Memory B cell (primary cell): ENCODE measurements around the gene RAPGEF1.

Source experiments
- ATAC-seq: fragments of 150-1000 bp; cut with Tn5 transposase; 2 replicates; pipeline ENCODE4 v1.10.0; 2021; ENCODE audit warnings: low read depth, mild to moderate bottlenecking, moderate library complexity
- DNase-seq, 2 donors: peaks; one replicate each; pipeline ENCODE4 v3.0.0; 2022; ENCODE audit warnings: low spot score in 2 of 2
- H3K27ac Mint-ChIP-seq: one replicate; pipeline ENCODE4 v1.8.0; 2022; ENCODE audit warnings: mild to moderate bottlenecking, moderate library complexity, mixed read lengths
- H3K27me3 Mint-ChIP-seq: one replicate; pipeline ENCODE4 v1.8.0; 2022; ENCODE audit warnings: mixed read lengths
- H3K36me3 Mint-ChIP-seq: one replicate; pipeline ENCODE4 v1.8.0; 2022; ENCODE audit warnings: mild to moderate bottlenecking, mixed read lengths
- H3K4me1 Mint-ChIP-seq: one replicate; pipeline ENCODE4 v1.8.0; 2022; ENCODE audit warnings: mixed read lengths
- H3K4me3 Mint-ChIP-seq: one replicate; pipeline ENCODE4 v1.8.0; 2022; ENCODE audit warnings: mild to moderate bottlenecking, moderate library complexity, mixed read lengths
- H3K9me3 Mint-ChIP-seq: one replicate; pipeline ENCODE4 v1.8.0; 2022; ENCODE audit warnings: mixed read lengths

The RAPGEF1 gene

GRCh38 chr9:131580358-131580757 lies 159.5 kb downstream of the RAPGEF1 start:
- ATAC-seq = no peak
- peaks cover 25% of the 10 kb centered on the region for H3K36me3 Mint-ChIP-seq

GRCh38 chr9:131579789-131580211 lies 160.1 kb downstream of the RAPGEF1 start:
- Mint-ChIP-seq H3K9me3 (no peaks in the 10 kb centered on the region), H3K27me3 (no peaks in the 10 kb centered on the region), H3K4me1 (peaks cover 9% of the 10 kb centered on the region), H3K4me3 (no peak overlapping the region), H3K36me3 (peaks cover 25% of the 10 kb centered on the region), H3K27ac (peak overlapping the region; percentile 91)
- DNase-seq (no peak), ATAC-seq (no peak)

More at GRCh38 chr9:131580358-131580757, 159.5 kb downstream of the RAPGEF1 start:
- Mint-ChIP-seq H3K27me3 (no peaks in the 10 kb centered on the region), H3K9me3 (no peaks in the 10 kb centered on the region), H3K27ac (no peak overlapping the region), H3K4me3 (no peak overlapping the region), H3K4me1 (peaks cover 11% of the 10 kb centered on the region)
- no peak for DNase-seq

DNA sequence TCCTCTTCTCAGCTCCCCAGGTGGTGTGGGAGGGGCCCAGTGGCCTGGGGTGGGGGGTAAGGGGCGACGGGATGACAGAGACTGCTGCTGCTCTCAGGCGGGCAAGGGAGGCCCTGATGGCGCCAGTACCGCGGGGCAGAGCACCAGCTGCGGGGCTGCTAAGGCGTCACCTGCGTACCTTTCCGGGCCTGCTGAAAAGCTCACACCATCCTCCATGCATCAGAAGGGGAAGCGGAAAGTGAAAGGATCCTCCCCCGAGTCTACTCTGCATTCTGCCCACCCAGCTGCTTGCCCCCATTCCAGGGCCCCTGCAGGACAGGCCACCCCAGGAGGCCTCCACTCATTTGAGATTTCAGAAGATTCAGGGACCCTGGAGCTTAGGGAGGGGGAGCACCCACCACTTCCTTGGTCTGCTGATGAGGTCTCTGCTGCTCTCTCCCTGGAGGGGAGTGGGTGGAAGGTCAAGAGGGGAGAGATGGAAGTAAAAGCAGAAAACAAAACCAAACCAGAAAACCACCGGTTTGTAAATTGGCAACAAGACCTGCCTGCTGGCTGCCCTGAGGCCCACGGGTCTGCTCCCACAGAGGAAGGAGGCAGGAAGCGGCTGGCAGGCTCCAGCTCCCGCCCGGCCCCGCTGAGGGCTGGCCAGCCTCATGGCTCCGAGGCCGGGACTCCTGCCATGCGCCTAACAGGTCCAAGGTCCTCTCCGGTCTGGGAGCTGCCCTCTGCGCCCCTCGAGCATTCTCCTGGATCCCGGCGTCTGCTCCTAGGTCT lies 161.0 kb downstream of the RAPGEF1 start:
- ATAC-seq (peak; percentile 95), DNase-seq (peak; percentile 58 to 67)
- no peaks in the 10 kb centered on the region for H3K27me3 Mint-ChIP-seq
- H3K4me1 Mint-ChIP-seq = peaks cover 9% of the 10 kb centered on the region
- no peaks in the 10 kb centered on the region for H3K9me3 Mint-ChIP-seq
- peak overlapping the region; percentile 41 for H3K4me3 Mint-ChIP-seq
- peak overlapping the region; percentile 91 for H3K27ac Mint-ChIP-seq
- H3K36me3 Mint-ChIP-seq = peaks cover 25% of the 10 kb centered on the region

DNA sequence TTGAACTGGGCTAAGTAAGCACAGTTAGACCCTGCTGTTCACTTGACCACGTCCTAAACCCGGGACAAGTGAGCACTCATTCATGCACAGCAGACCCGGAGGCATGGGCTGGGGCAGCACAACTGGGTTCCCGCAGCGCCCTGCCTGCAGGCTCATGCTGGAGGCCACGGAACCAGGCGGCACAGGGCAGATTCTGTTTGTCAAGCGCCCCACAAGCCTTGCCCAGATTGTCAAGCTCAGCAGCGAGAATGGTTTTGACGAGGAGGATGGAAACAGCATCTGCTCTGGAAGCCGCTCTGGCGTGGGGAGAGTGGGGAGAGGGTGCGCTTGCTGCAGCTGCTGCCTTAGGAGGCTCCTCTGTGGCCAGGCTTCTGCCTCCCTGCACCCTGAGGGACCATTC lies 161.9 kb downstream of the RAPGEF1 start:
- Mint-ChIP-seq H3K27ac (peak overlapping the region; percentile 91), H3K4me1 (peaks cover 9% of the 10 kb centered on the region), H3K9me3 (no peaks in the 10 kb centered on the region), H3K4me3 (no peak overlapping the region), H3K27me3 (no peaks in the 10 kb centered on the region), H3K36me3 (peaks cover 19% of the 10 kb centered on the region)
- ATAC-seq (no peak), DNase-seq (no peak)

GRCh38 chr9:131577005-131578000 lies 162.6 kb downstream of the RAPGEF1 start:
- H3K4me3 Mint-ChIP-seq = no peak overlapping the region
- H3K27me3 Mint-ChIP-seq = no peaks in the 10 kb centered on the region
- H3K9me3 Mint-ChIP-seq = no peaks in the 10 kb centered on the region
- DNase-seq (no peak), ATAC-seq (no peak)
- peaks cover 9% of the 10 kb centered on the region for H3K4me1 Mint-ChIP-seq
- peak overlapping the region; percentile 91 for H3K27ac Mint-ChIP-seq
- H3K36me3 Mint-ChIP-seq = peaks cover 19% of the 10 kb centered on the region

GRCh38 chr9:131575946-131576853 lies 163.7 kb downstream of the RAPGEF1 start:
- peaks cover 21% of the 10 kb centered on the region for H3K36me3 Mint-ChIP-seq
- peak overlapping the region; percentile 48 for H3K27ac Mint-ChIP-seq
- H3K9me3 Mint-ChIP-seq = no peaks in the 10 kb centered on the region
- H3K4me1 Mint-ChIP-seq = peaks cover 9% of the 10 kb centered on the region
- DNase-seq (no peak), ATAC-seq (no peak)
- no peak overlapping the region for H3K4me3 Mint-ChIP-seq
- no peaks in the 10 kb centered on the region for H3K27me3 Mint-ChIP-seq

DNA sequence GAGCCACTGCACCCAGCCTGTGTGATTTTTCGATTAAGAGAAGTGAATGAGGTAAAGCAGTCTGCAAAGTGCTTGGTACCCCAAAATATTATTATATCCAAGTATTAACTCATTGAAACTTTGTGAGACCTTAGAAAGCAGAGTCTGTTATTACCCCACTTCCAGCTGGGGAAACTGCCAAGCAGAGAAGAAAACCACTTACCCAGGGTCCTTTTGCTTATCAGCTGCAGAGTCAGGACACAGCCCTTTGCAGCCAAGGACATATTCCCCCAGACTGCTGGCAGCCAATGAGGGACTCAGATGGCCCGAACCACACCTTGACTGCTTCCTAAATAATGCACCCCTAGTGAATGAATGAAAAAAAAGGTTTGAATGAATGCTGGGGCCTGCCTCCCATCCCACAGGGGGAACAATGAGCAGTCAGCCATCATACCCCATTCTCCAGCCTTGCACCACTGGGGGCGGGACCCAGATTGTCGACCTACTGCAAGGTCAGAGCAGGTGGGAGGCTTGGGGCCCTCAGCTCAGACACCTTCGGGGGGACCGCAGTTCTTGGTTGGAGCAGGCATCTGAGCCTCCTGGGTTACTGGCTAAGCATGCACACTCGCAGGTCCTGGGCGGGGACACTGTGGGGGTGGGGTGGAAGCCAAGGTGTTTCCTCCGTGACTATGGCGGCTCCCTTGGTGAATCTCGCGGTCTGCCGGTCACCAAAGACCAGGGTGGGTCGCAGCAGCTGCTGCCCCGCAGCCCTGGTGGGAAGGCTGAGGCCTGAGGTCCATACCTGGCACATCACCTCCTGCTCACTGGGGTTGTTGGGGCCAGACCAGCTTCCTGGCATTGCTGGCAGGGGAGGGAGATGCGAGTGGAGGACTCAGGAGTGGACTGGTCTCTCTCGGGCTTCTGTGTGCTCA lies 164.9 kb downstream of the RAPGEF1 start:
- no peaks in the 10 kb centered on the region for H3K9me3 Mint-ChIP-seq
- no peak for DNase-seq
- H3K4me3 Mint-ChIP-seq = no peak overlapping the region
- no peak overlapping the region for H3K27ac Mint-ChIP-seq
- H3K4me1 Mint-ChIP-seq = peaks cover 9% of the 10 kb centered on the region
- no peak for ATAC-seq
- H3K36me3 Mint-ChIP-seq = peaks cover 20% of the 10 kb centered on the region
- H3K27me3 Mint-ChIP-seq = no peaks in the 10 kb centered on the region

DNA sequence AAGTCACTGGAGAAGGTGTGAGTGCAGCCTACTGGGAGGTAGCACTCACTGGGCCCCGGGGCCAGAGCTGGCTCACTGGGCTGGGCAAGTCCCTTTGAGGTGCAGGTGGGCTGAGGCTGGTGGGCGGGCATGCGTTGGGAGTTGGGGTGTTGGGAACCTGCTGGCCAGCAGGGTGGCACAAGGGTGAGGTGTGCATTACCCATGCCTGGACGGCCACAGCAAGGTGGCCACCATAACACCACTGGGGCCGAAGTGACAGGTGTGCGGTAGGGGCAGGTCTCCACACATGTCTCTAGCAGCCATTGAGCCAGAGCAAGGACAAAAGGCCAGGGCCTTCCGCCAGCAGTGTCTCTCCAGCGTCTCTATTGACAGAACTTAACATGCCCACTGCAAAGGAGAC lies 172.0 kb downstream of the RAPGEF1 start:
- Mint-ChIP-seq H3K4me3 (no peak overlapping the region), H3K9me3 (peaks cover under 1% of the 10 kb centered on the region), H3K27ac (no peak overlapping the region), H3K27me3 (no peaks in the 10 kb centered on the region), H3K36me3 (peaks cover 21% of the 10 kb centered on the region), H3K4me1 (no peaks in the 10 kb centered on the region)
- DNase-seq = no peak
- no peak for ATAC-seq

DNA sequence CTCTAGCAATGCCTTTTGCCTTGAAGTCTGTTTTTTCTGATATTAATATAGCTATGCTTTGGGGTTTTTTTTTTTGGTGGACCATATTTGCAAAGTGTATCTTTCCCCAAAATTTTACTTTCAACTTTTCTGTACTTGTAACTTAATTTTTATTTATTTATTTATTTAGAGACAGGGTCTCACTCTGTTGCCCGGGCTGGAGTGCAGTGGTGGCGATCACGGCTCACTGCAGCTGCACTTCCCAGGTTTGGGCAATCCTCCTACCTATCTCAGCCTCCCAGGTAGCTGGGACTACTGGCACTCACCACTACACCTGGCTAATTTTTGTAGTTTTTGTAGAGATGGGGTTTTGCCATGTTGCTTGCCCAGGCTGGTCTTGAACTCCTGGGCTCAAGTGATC lies 173.7 kb downstream of the RAPGEF1 start:
- ATAC-seq = no peak
- no peak for DNase-seq
- no peak overlapping the region for H3K27ac Mint-ChIP-seq

GRCh38 chr9:131565369-131565768 lies 174.5 kb downstream of the RAPGEF1 start:
- DNase-seq (no peak), ATAC-seq (no peak)
- H3K27ac Mint-ChIP-seq = no peak overlapping the region
- H3K4me1 Mint-ChIP-seq = no peaks in the 10 kb centered on the region
- H3K4me3 Mint-ChIP-seq = no peak overlapping the region
- no peaks in the 10 kb centered on the region for H3K27me3 Mint-ChIP-seq
- peaks cover 6% of the 10 kb centered on the region for H3K9me3 Mint-ChIP-seq
- peaks cover 13% of the 10 kb centered on the region for H3K36me3 Mint-ChIP-seq

More for the DNA sequence above, 173.7 kb downstream of the RAPGEF1 start:
- peaks cover 4% of the 10 kb centered on the region for H3K9me3 Mint-ChIP-seq
- peaks cover 15% of the 10 kb centered on the region for H3K36me3 Mint-ChIP-seq
- H3K27me3 Mint-ChIP-seq = no peaks in the 10 kb centered on the region
- H3K4me3 Mint-ChIP-seq = no peak overlapping the region
- no peaks in the 10 kb centered on the region for H3K4me1 Mint-ChIP-seq

GRCh38 chr9:131562032-131562959 lies 177.6 kb downstream of the RAPGEF1 start:
- peaks cover 2% of the 10 kb centered on the region for H3K36me3 Mint-ChIP-seq
- H3K4me1 Mint-ChIP-seq = no peaks in the 10 kb centered on the region
- no peak overlapping the region for H3K4me3 Mint-ChIP-seq
- DNase-seq (no peak), ATAC-seq (no peak)
- H3K27me3 Mint-ChIP-seq = no peaks in the 10 kb centered on the region
- peaks cover 6% of the 10 kb centered on the region for H3K9me3 Mint-ChIP-seq
- H3K27ac Mint-ChIP-seq = peak overlapping the region; percentile 78
